A673 (cell line): Measurements from ENCODE around the gene KCNQ1. TPM values are rescaled to one million over a fixed set of nuclear protein-coding genes. Genes with fewer than 3 reads are reported as not detected.

Source experiments
- BruUV-seq: library from RNA; stranded (reverse); fragments of 400-500 nt; replicated peaks from 2 replicates; lab custom pipeline; 2021; lab: Mats Ljungman, UMichigan
- CTCF ChIA-PET: fragments of 300-600 bp; sonication (Branson Sonifier 250); formaldehyde crosslinking; loops from one replicate; lab custom pipeline; 2022; ENCODE audit warnings: antibody characterized with exemption; lab: Charles Lee
- POLR2A ChIA-PET: fragments of 300-600 bp; sonication (Branson Sonifier 250); formaldehyde crosslinking; loops from one replicate; lab custom pipeline; 2022; ENCODE audit warnings: antibody characterized with exemption; ENCODE audit not compliant: low non-redundant PET; lab: Charles Lee
- DNase-seq: peaks from one replicate; pipeline ENCODE4 v3.0.0-alpha.2; 2015; ENCODE audit warnings: low spot score
- H3K27ac ChIP-seq: fragments of 200-600 bp; sonication (generic); 2 replicates; pipeline ENCODE4 v1.5.1; 2016; ENCODE audit warnings: mixed run types, low read depth, mild to moderate bottlenecking, mixed read lengths, antibody characterized with exemption, low read length; ENCODE audit not compliant: poor library complexity, severe bottlenecking
- H3K27me3 ChIP-seq: fragments of 200-600 bp; sonication (generic); replicated peaks from 2 replicates; pipeline ENCODE4 v1.6.1; 2017; ENCODE audit warnings: mixed run types, low read depth, mild to moderate bottlenecking, mixed read lengths, antibody characterized with exemption, low read length; ENCODE audit not compliant: insufficient read depth, poor library complexity
- H3K36me3 ChIP-seq: fragments of 200-600 bp; sonication (generic); 2 replicates; pipeline ENCODE4 v1.6.1; 2016; ENCODE audit warnings: mixed run types, mild to moderate bottlenecking, mixed read lengths, antibody characterized with exemption, low read length; ENCODE audit not compliant: insufficient read depth, poor library complexity, severe bottlenecking
- H3K4me1 ChIP-seq: fragments of 200-600 bp; sonication (generic); 2 replicates; pipeline ENCODE4 v1.6.1; 2017; ENCODE audit warnings: mixed run types, mild to moderate bottlenecking, mixed read lengths, antibody characterized with exemption, low read length; ENCODE audit not compliant: insufficient read depth, poor library complexity, severe bottlenecking
- H3K4me3 ChIP-seq: fragments of 200-600 bp; sonication (generic); 2 replicates; pipeline ENCODE4 v1.5.1; 2016; ENCODE audit warnings: low read depth, mixed run types, mild to moderate bottlenecking, mixed read lengths, low read length; ENCODE audit not compliant: poor library complexity, severe bottlenecking
- H3K9me3 ChIP-seq: fragments of 200-600 bp; sonication (generic); 2 replicates; pipeline ENCODE4 v1.6.1; 2016; ENCODE audit warnings: mixed run types, low read depth, mild to moderate bottlenecking, mixed read lengths, antibody characterized with exemption, low read length; ENCODE audit not compliant: poor library complexity, severe bottlenecking
- CTCF ChIP-seq: fragments of 300-800, 200-600 bp; sonication (generic); conservative IDR thresholded peaks from 2 replicates; pipeline ENCODE4 v1.5.1; 2017; ENCODE audit warnings: low read depth, mild to moderate bottlenecking, antibody characterized with exemption, low read length, moderate library complexity, mixed read lengths
- EZH2 ChIP-seq: fragments of 200-600 bp; sonication (generic); IDR thresholded peaks from 2 replicates; pipeline ENCODE4 v1.6.1; 2017; ENCODE audit warnings: borderline replicate concordance, low read depth, mild to moderate bottlenecking, mixed read lengths, antibody characterized with exemption, low read length; ENCODE audit not compliant: poor library complexity, severe bottlenecking
- intact Hi-C: fragments of 100-400 bp; cut with micrococcal nuclease; formaldehyde crosslinking; loops from one replicate; pipeline ENCODE4 v1.10.0; 2022; ENCODE audit not compliant: unreplicated experiment
- total RNA-seq: library from RNA; stranded (reverse); gene quantifications from 2 replicates; pipeline ENCODE4 v1.2.3, GENCODE V29; 2021

Gene KCNQ1
- total RNA-seq, 1 experiment from 2014 or later: not detected

- TF ChIP-seq CTCF (no peak), EZH2 (no peak)
- POLR2A ChIA-PET: no interaction called here
- Histone ChIP-seq H3K4me1 (no peaks in the 10 kb centered on the region), H3K27ac (no peak overlapping the region), H3K36me3 (no peaks in the 10 kb centered on the region), H3K9me3 (no peaks in the 10 kb centered on the region), H3K4me3 (no peak overlapping the region), H3K27me3 (no peaks in the 10 kb centered on the region)
- DNase-seq: no peak
- CTCF ChIA-PET: no interaction called here
- intact Hi-C loops: no loop called here
- no TSS peak for BruUV-seq
These were observed 75.9 kb downstream of the KCNQ1 start for GRCh38 chr11:2520736-2521035.

GRCh38 chr11:2521081-2521732, 76.4 kb downstream of the KCNQ1 start:
- no TSS peak for BruUV-seq
- TF ChIP-seq EZH2: no peak
- H3K9me3 ChIP-seq: no peaks in the 10 kb centered on the region
- H3K4me1 ChIP-seq: no peaks in the 10 kb centered on the region
- no peak overlapping the region for H3K4me3 ChIP-seq
- intact Hi-C loops: no loop called here
- DNase-seq: no peak
- no peaks in the 10 kb centered on the region for H3K27me3 ChIP-seq
- ChIA-PET CTCF (no interaction called here), POLR2A (no interaction called here)
- no peak overlapping the region for H3K27ac ChIP-seq
- H3K36me3 ChIP-seq: no peaks in the 10 kb centered on the region

- POLR2A ChIA-PET: no interaction called here
- no peak overlapping the region for H3K4me3 ChIP-seq
- intact Hi-C loops: no loop called here
- H3K27ac ChIP-seq: no peak overlapping the region
- BruUV-seq: no TSS peak
- CTCF ChIA-PET: no interaction called here
- no peaks in the 10 kb centered on the region for H3K4me1 ChIP-seq
- DNase-seq: no peak
- no peaks in the 10 kb centered on the region for H3K9me3 ChIP-seq
- H3K27me3 ChIP-seq: no peaks in the 10 kb centered on the region
- TF ChIP-seq CTCF (no peak), EZH2 (no peak)
- no peaks in the 10 kb centered on the region for H3K36me3 ChIP-seq
These were observed 77.2 kb downstream of the KCNQ1 start for GRCh38 chr11:2521733-2522630.
